ENCODE measurements around the gene STXBP3.
"Not testable (repeated sequence)": the region's sequence is repeated elsewhere in the genome, so short reads cannot be mapped to it uniquely, and the experiment has no call there.

Gene STXBP3

DNA sequence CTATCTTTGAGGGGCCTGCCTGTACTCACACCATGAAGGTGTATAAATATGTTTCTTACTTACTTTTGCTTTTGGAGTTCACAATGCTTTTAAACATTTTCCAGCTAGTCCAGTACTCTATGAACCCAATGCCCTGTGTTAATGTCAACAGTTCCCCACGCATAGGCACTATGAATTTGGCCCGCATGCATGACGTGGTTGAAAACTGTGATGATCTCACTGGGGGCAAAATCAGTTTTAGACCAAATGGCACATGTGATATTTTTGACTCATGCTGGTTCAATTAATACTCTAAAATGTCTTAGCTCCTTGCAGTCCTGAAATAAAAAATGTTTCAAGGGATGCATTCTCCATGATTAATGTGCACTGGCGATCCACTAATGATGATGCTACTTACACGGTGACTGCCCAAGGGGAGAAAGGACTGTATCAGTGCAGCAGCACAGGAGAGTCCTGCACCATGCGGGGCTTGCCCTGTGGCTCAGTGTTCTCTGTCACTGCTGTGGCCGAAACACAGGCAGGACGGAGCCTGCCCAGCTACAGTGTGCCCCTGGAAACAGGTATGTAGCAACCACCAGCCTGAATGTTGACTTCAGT is 18.0 kb upstream of the STXBP3 start:
- no peak for DNase-seq (ENCODE audit: low read depth, low spot score)

DNA sequence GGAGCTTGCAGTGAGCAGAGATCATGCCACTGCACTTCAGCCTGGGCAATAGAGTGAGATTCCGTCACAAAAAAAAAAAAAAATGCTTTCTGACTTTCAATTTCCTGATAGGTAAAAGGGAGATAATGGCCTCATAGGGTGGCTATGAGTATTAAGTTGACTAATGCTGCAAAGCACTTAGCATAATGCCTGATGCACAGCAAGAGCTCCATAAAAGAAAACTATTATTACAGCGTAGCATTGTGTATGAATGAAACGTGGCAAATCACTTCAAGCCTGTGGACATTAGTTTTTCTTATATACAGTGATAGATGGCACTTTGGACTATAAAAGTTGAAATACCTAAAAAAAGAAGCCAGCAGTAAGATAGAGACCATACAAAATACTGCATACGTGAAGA is 17.0 kb upstream of the STXBP3 start:
- DNase-seq (ENCODE audit: low read depth, low spot score) = no peak

GRCh38 chr1:108732398-108732797 is 14.1 kb upstream of the STXBP3 start:
- DNase-seq (ENCODE audit: low read depth, low spot score) = no peak

DNA sequence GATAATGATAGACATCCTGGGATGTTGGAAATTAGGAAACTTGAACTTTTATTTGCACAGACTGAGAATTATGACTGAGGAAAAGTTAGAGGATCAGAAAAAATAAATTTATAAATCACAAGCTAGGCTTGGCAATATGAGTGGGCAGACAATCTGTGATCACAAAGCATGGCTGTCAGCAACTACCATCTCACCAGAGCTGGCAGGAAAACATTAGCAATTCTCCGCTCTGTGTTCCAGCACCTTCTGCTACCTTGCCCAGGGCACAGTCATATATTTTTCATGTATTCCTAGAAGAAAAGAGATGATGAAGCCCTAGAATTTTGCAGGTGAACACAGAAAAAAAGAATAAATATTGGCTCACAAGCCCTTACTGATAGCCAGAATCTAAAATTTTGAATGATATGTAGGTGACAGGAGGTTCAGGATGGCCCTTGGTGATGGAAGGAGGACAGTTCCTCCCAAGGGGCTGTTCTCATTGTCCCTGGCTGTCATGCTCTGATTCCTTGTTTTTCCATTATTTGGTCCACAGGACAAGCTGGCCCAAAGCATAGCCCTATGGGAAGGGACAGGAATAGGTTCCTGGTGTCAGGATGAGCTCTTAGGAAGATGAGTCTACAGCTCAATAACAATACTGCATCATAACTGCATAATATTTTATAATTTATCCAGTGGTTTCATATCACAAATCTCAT is 12.2 kb upstream of the STXBP3 start:
- DNase-seq (ENCODE audit: low read depth, low spot score) = no peak

- DNase-seq (ENCODE audit: low read depth, low spot score) = no peak
These were observed 4.2 kb upstream of the STXBP3 start for GRCh38 chr1:108742253-108742652.

DNA sequence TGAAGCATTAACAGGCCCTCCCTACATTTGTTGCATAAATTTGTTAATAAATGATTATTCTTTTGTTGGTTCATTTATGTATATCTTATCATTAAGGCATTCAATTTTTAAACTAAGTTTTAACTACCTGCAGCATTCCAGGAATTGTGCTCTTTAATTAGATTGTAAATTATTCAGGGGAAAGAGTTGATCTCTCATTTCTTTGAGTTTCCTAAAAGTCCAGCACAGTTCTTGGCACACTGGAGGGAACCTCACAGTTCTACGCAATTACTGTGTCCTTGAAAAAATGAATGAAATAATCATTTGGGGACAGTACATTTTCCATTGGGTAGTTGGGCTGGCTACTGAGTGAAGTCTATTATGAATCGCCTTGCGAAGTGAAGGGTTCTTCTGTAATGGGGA is 493 bp upstream of the STXBP3 start:
- no peak for DNase-seq (ENCODE audit: low read depth, low spot score)

DNA sequence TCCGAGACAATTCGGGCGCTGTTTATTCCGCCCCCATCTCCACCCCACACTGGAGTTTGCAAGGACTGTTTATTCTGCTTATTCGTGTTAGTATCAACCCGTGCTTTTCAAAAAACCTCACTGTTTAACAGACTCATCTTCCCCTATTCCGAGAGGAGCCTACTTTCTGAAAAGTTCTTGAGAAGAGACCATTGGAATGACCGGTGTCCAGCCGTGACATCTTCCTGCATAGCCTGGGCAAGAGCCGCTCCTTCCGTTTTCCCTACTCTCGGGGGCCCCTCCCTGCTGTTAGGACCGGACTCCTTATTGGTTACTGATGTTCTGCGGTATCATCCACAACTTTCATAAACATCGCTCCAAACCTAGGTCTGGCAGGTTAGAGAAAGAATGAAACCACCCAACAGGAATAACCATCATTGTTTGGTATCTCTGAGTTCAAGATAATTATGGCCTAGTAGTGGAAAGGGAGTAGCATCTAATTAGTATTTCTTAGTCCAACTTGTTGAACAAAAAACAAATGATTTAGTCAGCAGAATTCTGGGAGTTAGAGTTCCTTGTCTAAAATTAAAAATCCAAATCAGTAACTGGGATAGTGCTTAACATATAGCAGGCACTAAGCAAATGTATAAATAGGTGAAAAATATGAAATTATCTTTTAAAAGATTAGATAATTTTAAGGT is 837 bp downstream of the STXBP3 start:
- peak; percentile 5 for DNase-seq (ENCODE audit: low read depth, low spot score)

- no peak for DNase-seq (ENCODE audit: low read depth, low spot score)
These were observed 1.4 kb downstream of the STXBP3 start for GRCh38 chr1:108747898-108748297.

GRCh38 chr1:108749081-108749480 is 2.6 kb downstream of the STXBP3 start:
- DNase-seq (ENCODE audit: low read depth, low spot score) = no peak

DNA sequence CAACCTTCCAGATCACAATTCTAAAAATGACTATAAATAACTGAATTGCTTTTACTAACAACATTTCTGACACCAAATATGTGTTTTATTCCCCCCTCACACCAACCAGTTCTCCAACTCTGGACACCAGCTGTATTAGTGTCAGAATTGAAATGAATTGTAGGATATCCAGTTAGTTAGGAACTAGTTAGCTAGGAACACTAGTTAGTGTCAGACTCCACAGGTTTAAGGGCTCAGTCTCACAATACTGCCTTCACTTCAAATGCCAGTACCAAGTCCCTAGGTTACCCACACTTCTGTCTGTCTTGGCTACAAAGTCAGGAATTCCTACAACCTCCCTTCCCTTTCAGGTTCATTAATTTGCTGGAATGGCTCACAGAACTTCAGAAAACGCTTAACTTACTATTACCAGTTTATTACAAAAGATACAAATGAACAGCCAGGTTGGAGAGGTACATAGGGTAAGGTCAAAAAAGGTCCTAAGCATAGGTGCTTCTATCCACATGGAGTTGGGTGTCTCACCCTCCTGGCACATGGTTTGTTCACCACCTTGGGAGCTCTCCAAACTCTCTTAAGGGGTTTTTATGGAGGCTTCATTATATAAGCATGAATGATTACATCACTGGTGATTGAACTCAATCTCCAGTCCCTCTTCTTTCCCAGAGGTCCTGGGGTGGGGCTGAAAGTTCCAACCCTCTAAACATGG is 4.2 kb downstream of the STXBP3 start:
- DNase-seq (ENCODE audit: low read depth, low spot score) = no peak

GRCh38 chr1:108753363-108753762 is 6.9 kb downstream of the STXBP3 start:
- no peak for DNase-seq (ENCODE audit: low read depth, low spot score)

DNA sequence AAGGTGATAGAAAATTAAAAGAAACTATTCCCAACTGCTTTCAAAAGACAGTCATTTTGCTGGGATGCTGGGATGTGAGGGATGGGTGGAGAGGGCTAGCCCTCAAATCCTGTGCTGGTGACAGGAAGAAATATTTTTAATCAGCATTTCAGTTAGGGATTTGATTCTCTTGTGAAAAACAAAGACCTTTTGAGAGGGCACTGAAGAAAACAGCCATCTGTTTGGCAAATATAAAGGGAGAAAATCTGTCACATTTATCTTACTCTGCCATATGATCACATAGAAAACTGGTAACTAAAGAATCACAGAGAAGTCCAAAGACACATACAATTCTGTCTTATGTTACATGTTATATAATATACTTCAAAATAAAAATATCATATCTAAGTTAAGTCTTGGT is 12.3 kb downstream of the STXBP3 start:
- DNase-seq (ENCODE audit: low read depth, low spot score) = no peak

DNA sequence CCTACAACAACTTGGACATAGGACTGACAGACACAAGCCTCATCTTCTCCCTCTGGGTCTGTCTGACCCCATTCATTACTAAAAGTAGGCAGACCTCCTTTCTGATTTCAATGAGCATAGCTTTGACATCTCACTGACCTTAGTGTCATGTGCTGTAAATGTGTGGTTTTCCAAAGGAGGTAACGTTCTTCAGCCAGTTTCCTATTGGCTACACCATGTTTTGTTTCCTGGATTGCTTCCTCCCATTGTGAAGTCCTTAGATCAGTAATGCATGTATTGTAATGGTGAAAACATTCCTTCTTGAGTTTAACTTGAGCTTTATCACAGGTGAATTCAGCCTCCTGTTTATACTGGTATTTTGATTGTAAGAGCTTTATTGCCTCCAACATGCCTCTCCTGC is 20.6 kb downstream of the STXBP3 start:
- DNase-seq (ENCODE audit: low read depth, low spot score) = no peak

DNA sequence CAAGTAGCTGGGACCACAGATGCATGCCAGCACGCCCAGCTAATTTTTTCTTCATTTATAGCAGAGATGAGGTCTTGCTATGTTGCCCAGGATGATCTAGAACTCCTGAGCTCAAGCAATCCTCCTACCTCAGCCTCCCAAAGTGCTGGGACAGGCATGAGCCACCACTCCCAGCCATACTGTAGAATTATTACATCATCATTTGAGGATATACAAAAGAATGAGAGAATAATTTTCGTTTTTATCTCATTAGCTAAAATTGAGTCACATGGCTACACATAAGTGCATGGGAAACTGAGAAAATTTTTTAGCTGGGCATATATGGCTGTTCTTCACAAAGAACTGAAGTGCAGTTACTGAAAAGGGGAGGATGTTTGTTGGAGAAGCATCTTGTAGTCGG is 21.2 kb downstream of the STXBP3 start:
- DNase-seq (ENCODE audit: low read depth, low spot score) = no peak

DNA sequence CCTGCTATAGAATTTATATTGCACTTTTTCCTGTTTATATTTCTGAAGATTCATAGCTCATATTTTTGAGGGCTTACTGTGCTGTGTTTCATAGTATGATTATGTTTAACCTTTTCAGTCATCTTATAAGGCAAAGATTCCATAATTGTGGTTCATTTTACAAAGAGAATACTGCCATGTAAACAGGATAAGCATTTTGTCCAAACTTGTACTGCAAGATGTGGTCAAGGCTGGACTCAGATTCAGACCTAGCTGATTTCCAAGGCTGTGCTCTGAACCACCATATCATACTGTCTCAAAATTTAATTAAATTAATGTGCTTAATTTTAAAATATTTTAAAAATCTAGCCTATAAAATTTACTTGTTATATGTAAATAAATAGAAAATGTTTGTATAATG is 31.4 kb downstream of the STXBP3 start:
- DNase-seq (ENCODE audit: low read depth, low spot score) = no peak

- no peak for DNase-seq (ENCODE audit: low read depth, low spot score)
These were observed 33.0 kb downstream of the STXBP3 start for GRCh38 chr1:108779455-108779854.

DNA sequence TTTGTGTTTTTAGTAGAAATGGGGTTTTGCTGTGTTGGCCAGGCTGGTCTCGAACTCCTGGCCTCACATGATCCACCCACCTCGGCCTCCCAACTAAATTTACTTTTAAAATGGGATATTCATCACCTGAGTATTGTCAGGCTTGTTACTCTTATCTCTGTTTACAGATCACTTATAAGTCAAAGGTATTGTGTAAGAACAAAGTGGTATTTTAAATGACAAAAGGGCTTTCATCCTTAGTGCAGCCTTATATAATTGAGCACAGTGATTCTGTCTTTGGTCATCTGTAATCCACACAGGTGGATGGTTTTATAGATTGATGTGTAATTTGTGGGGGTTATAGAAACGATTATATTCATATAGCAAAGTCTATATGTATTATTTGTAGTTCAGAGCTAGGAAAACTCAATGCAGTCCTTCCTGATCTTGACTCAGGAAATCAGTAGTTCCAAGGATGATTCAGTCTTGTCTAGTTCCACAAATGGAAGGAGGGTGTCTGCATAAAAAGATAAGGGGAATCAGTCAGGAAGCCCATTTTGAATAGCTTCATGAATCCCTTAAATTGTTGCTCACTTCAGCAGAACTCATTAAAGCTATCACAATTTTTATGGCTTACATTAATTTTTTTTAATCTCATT is 34.6 kb downstream of the STXBP3 start:
- DNase-seq (ENCODE audit: low read depth, low spot score) = no peak

DNA sequence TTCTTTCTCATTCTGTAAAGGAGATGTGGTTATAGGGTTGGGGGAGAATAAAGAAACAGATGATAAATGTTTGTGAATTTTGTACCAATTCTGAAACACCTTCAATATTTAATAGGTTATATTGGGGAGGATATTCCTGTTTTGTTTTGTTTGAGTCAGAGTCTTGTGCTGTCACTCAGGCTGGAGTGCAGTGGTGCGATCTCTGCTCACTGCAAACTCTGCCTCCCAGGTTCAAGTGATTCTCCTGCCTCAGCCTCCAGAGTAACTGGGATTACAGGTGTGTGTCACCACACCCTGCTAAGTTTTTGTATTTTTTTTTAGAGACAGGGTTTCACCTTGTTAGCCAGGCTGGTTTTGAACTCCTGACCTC is 35.1 kb downstream of the STXBP3 start:
- DNase-seq (ENCODE audit: low read depth, low spot score) = not testable (repeated sequence)

DNA sequence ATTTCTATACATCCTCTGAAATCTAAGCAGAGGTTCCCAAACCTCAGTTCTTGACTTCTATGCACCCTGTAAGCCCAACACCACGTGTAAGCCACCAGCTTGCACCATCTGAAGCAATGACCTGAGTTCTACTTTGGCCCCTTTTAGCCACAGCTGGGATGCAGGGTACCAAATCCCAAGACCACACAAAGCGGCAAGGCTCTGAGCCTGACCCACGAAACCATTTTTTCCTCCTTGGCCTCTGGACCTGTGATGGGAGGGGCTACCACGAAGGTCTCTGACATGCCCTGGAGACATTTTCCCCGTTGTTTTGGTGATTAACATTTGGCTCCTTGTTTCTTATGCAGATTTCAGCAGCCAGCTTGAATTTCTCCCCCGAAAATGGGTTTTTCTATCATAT is 38.8 kb downstream of the STXBP3 start:
- no peak for DNase-seq (ENCODE audit: low read depth, low spot score)

GRCh38 chr1:108785880-108786279 is 39.4 kb downstream of the STXBP3 start:
- no peak for DNase-seq (ENCODE audit: low read depth, low spot score)

DNA sequence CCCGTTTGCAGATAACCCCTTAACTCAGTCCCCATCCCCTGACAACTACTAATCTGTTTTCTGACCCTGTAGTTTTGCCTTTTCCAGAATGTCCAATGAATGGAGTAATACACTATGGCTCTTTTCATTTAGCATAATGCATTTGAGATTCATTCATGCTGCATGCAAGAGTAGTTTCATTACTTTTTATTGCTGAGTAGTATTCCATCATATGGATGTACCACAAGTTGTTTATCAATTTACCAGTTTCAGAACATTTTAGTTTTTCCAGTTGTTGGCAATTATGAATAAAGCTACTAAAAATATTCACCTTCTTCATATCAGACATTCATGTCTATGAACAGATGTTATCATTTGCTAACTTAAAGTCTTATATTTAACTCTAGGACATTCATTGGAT is 45.3 kb downstream of the STXBP3 start:
- no peak for DNase-seq (ENCODE audit: low read depth, low spot score)

DNA sequence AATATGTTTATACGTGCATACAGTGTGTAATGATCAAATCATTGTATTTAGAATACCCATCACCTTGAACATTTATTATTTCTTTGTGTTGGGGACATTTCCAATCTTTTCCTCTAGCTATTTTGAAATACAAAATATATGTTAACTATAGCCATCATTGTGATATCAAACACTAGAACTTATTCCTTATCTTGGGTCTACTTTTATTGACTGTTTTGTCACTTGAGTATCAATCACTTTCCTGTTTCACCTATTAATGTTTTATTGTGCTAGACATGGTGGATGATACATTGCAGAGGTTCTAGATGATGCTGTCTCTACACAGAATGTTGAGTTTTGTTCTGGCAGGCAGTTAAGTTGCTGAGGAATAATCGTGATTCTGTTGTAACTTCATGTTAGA is 45.9 kb downstream of the STXBP3 start:
- DNase-seq (ENCODE audit: low read depth, low spot score) = no peak
